K562 (cell line): Measurements from ENCODE around the gene SPATA21. TPM values are rescaled to one million over a fixed set of nuclear protein-coding genes. Genes with fewer than 3 reads are reported as not detected.

Experiments
- ATAC-seq: fragments of 200-7000 bp; cut with Tn5 transposase; 3 replicates; pipeline ENCODE4 v1.9.1; 2020; ENCODE audit warnings: moderate library complexity
- BruUV-seq: library from RNA; stranded (reverse); fragments of 400-500 nt; replicated peaks from 2 replicates; lab custom pipeline; 2021; lab: Mats Ljungman, UMichigan
- CTCF ChIA-PET: fragments of 300-600 bp; formaldehyde crosslinking; extraction: SDS; loops from one replicate; lab custom pipeline; 2021; ENCODE audit warnings: low intra/inter-chr PET ratio; lab: Yijun Ruan, JAX
- POLR2A ChIA-PET: fragments of 300-600, 350-650 bp; sonication (Branson Sonifier 250); formaldehyde crosslinking; extraction: SDS; loops from one replicate; lab custom pipeline; 2021; ENCODE audit warnings: antibody characterized with exemption, inconsistent platforms; lab: Yijun Ruan, JAX
- DNase-seq, 4 experiments: peaks; one replicate each; pipeline versions ENCODE4 v3.0.0 to v3.0.0-alpha.2; 2011 to 2018; ENCODE audit warnings: low spot score in 3 of 4, mixed read lengths in 3 of 4; ENCODE audit errors: extremely low read depth in 1 of 4
- FAIRE-seq: peaks from 2 replicates; lab custom pipeline; 2011; peaks lifted over from hg19 to GRCh38; lab: Jason Lieb, UNC
- H2AFZ ChIP-seq: 2 replicates; pipeline ENCODE4 v1.6.0; 2011; ENCODE audit warnings: low read depth, low read length, control low read depth, inconsistent platforms
- H3K27ac ChIP-seq: fragments of 200-600 bp; 3 replicates; pipeline ENCODE4 v1.8.0; 2011; ENCODE audit warnings: low read depth, mild to moderate bottlenecking, control low read depth, inconsistent platforms, low read length, moderate library complexity, mixed read lengths; ENCODE audit errors: extremely low read depth
- H3K27me3 ChIP-seq, 2 experiments: fragments of 300-600 bp in 1 of 2; 2 replicates in 1 of 2; 3 replicates in 1 of 2; pipeline versions ENCODE4 v1.6.0 to v1.8.0; 2011; ENCODE audit warnings: inconsistent platforms in 2 of 2, low read length in 2 of 2, mild to moderate bottlenecking in 1 of 2, mixed read lengths in 1 of 2, moderate library complexity in 1 of 2; ENCODE audit not compliant: control insufficient read depth in 2 of 2, insufficient read depth in 2 of 2
- H3K36me3 ChIP-seq: fragments of 300-600 bp; 3 replicates; pipeline ENCODE4 v1.8.0; 2011; ENCODE audit warnings: mild to moderate bottlenecking, low read length, inconsistent platforms; ENCODE audit not compliant: control insufficient read depth, insufficient read depth
- H3K4me1 ChIP-seq, 2 experiments: fragments of 200-600 bp in 1 of 2; replicated peaks in 1 of 2; 2 replicates in 1 of 2; 3 replicates in 1 of 2; pipeline versions ENCODE4 v1.5.1 to v1.8.0; 2011; ENCODE audit warnings: inconsistent platforms in 2 of 2, low read length in 2 of 2, mild to moderate bottlenecking in 1 of 2, mixed read lengths in 1 of 2, moderate library complexity in 1 of 2; ENCODE audit not compliant: control insufficient read depth in 2 of 2, insufficient read depth in 2 of 2
- H3K4me2 ChIP-seq: 2 replicates; pipeline ENCODE4 v1.6.1; 2011; ENCODE audit warnings: low read length, control low read depth, inconsistent platforms, mixed read lengths; ENCODE audit not compliant: insufficient read depth
- H3K4me3 ChIP-seq: fragments of 200-600 bp; sonication (generic), shearing (Covaris generic); 2 replicates; pipeline ENCODE4 v1.5.1; 2016; ENCODE audit warnings: control low read depth, inconsistent platforms
- H3K79me2 ChIP-seq: fragments of 200-600 bp; 3 replicates; pipeline ENCODE4 v1.8.0; 2011; ENCODE audit warnings: low read length, inconsistent platforms; ENCODE audit not compliant: control insufficient read depth, insufficient read depth
- H3K9ac ChIP-seq, 2 experiments: 2 replicates each; pipeline versions ENCODE4 v1.6.0 to v1.6.1; 2011; ENCODE audit warnings: low read depth in 2 of 2, low read length in 2 of 2, control low read depth in 1 of 2, inconsistent platforms in 1 of 2, mild to moderate bottlenecking in 1 of 2, mixed read lengths in 1 of 2; ENCODE audit not compliant: insufficient read depth in 1 of 2
- H3K9me1 ChIP-seq: one replicate; pipeline ENCODE4 v1.6.0; 2011; ENCODE audit warnings: inconsistent platforms, mild to moderate bottlenecking, low read length, moderate library complexity; ENCODE audit not compliant: control insufficient read depth, insufficient read depth
- H3K9me3 ChIP-seq: replicated peaks from 2 replicates; pipeline ENCODE4 v1.5.1; 2011; ENCODE audit warnings: low read depth, low read length, inconsistent platforms; ENCODE audit not compliant: control insufficient read depth, insufficient read depth
- H4K20me1 ChIP-seq: replicated peaks from 2 replicates; pipeline ENCODE4 v1.6.1; 2011; ENCODE audit warnings: low read length, inconsistent platforms, mixed read lengths; ENCODE audit not compliant: control insufficient read depth, insufficient read depth
- PRDM10 ChIP-seq: fragments of 450-650 bp; IDR thresholded peaks from 2 replicates; pipeline ENCODE4 v1.6.1; 2018; ENCODE audit not compliant: partially characterized antibody
- ZKSCAN8 ChIP-seq: fragments of 200-800 bp; sonication (Bioruptor generic); IDR thresholded peaks from 2 replicates; pipeline ENCODE4 v1.6.1; 2016; ENCODE audit warnings: missing genetic modification characterization, missing compliant biosample characterization
- WGBS: fragments of 100-300 bp; shearing (Covaris generic); methylation state at CpG from one replicate; pipeline ENCODE4 v1.1.6; 2016; ENCODE audit warnings: low coverage, mixed read lengths; ENCODE audit not compliant: insufficient coverage; ENCODE audit errors: missing lambda C conversion rate; 5-methylcytosine and 5-hydroxymethylcytosine counted together
- in situ Hi-C: fragments of 300-500 bp; cut with MboI; formaldehyde crosslinking; loops from 4 replicates; pipeline ENCODE4 v1.15.0; 2018; ENCODE audit warnings: inconsistent platforms, mixed read lengths
- intact Hi-C: fragments of 100-400 bp; cut with micrococcal nuclease; formaldehyde crosslinking; loops from 2 replicates; pipeline ENCODE4 v1.14.2; 2022
- polyA plus RNA-seq, 8 experiments: library from polyadenylated mRNA; depleted of rRNA in 4 of 8; stranded (reverse) in 5 of 8; unstranded in 3 of 8; fragments of >200 nt; fragmentation: Nextera tagmentation in 2 of 8; fragmentation: Illumina TruSeq in 1 of 8; extraction: Ambion mirVana in 2 of 8; extraction: Trizol in 1 of 8; gene quantifications; 2 replicates each; pipeline versions ENCODE4 v1.2.1 to v1.2.3, GENCODE V29; 2011 to 2014; ENCODE audit warnings: inconsistent platforms in 1 of 8, missing spikeins in 1 of 8
- total RNA-seq, 7 experiments: library from RNA; depleted of rRNA in 6 of 7; stranded (reverse); fragments of >200 nt in 6 of 7; fragmentation: Illumina TruSeq in 2 of 7; extraction: Trizol in 2 of 7; gene quantifications; 2 replicates each; pipeline versions ENCODE4 v1.2.1 to v1.2.3, GENCODE V29; 2011 to 2021; ENCODE audit warnings: low replicate concordance in 1 of 7

SPATA21 gene
- total and polyA plus RNA-seq, 9 of the 15 experiments (the other 6 are each of a cell fraction or from before 2014, with no cell fraction given) = 0.10 to 0.36 (median 0.13) TPM; not detected in 3

DNA sequence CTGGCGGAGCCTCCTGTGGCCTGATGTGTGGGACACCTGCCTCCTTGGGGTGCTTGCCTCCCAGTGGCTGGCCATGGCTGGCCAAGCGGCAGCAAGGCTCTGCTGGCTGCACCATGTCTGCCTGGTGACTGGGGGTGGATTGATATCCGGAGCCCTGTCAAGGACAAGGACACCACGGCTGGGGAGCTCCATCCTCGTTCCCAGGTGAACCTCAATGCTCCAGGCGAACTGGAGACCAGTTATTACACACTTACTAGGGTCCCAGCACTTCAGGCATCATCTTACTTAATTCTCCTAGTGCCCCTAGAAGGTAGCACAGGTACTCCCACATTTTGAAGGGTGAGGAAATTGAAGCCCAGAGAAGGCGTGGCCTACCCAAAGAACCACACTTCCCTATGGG, 15.2 kb downstream of the SPATA21 start:
- POLR2A ChIA-PET = interaction anchor here (0.8 kb wide), 1 partner anchor 10 kb away, joined by 3 read pairs; no protein-coding TSS in a partner anchor
- BruUV-seq = no TSS peak

More for the DNA sequence above, 15.2 kb downstream of the SPATA21 start:
- Histone ChIP-seq H2AFZ (no peak overlapping the region), H3K9me1 (no peaks in the 10 kb centered on the region), H3K4me2 (no peak overlapping the region), H4K20me1 (no peaks in the 10 kb centered on the region), H3K4me1 (peaks cover 0 to 20% of the 10 kb centered on the region in 2 experiments; a peak in 3 of 5 replicates), H3K9ac (peak overlapping the region in 1 of 2 experiments; percentile 56; a peak in 1 of 4 replicates), H3K9me3 (no peaks in the 10 kb centered on the region), H3K4me3 (no peak overlapping the region), H3K27ac (no peak overlapping the region), H3K36me3 (no peaks in the 10 kb centered on the region), H3K79me2 (no peaks in the 10 kb centered on the region), H3K27me3 (peaks cover 8 to 22% of the 10 kb centered on the region in 2 experiments; a peak in 4 of 5 replicates)
- peak; percentile 60 for TF ChIP-seq PRDM10
- TF ChIP-seq ZKSCAN8 = no peak
- in situ Hi-C loops = no loop called here
- WGBS = 13% methylated on average over 7 of the region's 7 CpGs
- FAIRE-seq (no peak), DNase-seq (peak in 1 of 4 experiments; percentile 15), ATAC-seq (no peak; the same call in 2 of the 3 replicates)
- CTCF ChIA-PET = no interaction called here
- intact Hi-C loops = no loop called here
